Fibroblast of villous mesenchyme (primary cell): ENCODE data around the gene RHOF. TPM values are rescaled to one million over a fixed set of nuclear protein-coding genes. Genes with fewer than 3 reads are reported as not detected.

Source experiments
- DNase-seq: peaks from one replicate; pipeline ENCODE4 v3.0.0-alpha.2; 2010; ENCODE audit warnings: low read depth
- H3K4me3 ChIP-seq: 2 replicates; pipeline ENCODE4 v1.5.1; 2011; ENCODE audit warnings: low read depth, mild to moderate bottlenecking, low read length
- CTCF ChIP-seq: IDR thresholded peaks from 2 replicates; pipeline ENCODE4 v1.5.1; 2012; ENCODE audit warnings: low read depth, mild to moderate bottlenecking, low read length; ENCODE audit not compliant: insufficient read depth
- total RNA-seq: library from RNA; depleted of rRNA; stranded (reverse); fragments of >200 nt; gene quantifications from 2 replicates; pipeline ENCODE4 v1.2.3, GENCODE V29; 2012

Gene RHOF
- total RNA-seq, 1 donor, result 11.7 TPM

- no peak for TF ChIP-seq CTCF
- H3K4me3 ChIP-seq, result no peak overlapping the region
- no peak for DNase-seq
These were observed 23.6 kb downstream of the RHOF start for GRCh38 chr12:121769831-121770301.

- no peak for DNase-seq
- TF ChIP-seq CTCF, result no peak
- H3K4me3 ChIP-seq, result no peak overlapping the region
These were observed 24.1 kb downstream of the RHOF start for GRCh38 chr12:121769297-121769830.

GRCh38 chr12:121767525-121768016 lies 25.9 kb downstream of the RHOF start:
- TF ChIP-seq CTCF, result no peak
- H3K4me3 ChIP-seq, result no peak overlapping the region
- DNase-seq, result peak; percentile 70

- no peak for DNase-seq
- no peak overlapping the region for H3K4me3 ChIP-seq
- TF ChIP-seq CTCF, result no peak
These were observed 27.0 kb downstream of the RHOF start for GRCh38 chr12:121766290-121767039.

- H3K4me3 ChIP-seq, result no peak overlapping the region
- TF ChIP-seq CTCF, result no peak
- peak; percentile 93 for DNase-seq
These were observed 27.9 kb downstream of the RHOF start for GRCh38 chr12:121765573-121765972.

GRCh38 chr12:121764808-121765207 lies 28.7 kb downstream of the RHOF start:
- TF ChIP-seq CTCF, result no peak

More at GRCh38 chr12:121764808-121765207, 28.7 kb downstream of the RHOF start:
- H3K4me3 ChIP-seq, result no peak overlapping the region
- peak; percentile 56 for DNase-seq
